ENCODE measurements around the gene PRKAG2. TPM values are rescaled to one million over a fixed set of nuclear protein-coding genes. Genes with fewer than 3 reads are reported as not detected.

Gene PRKAG2
- total RNA-seq, 1 donor from 2014 or later = 15.7 TPM

- Mint-ChIP-seq H3K4me3 (no peak overlapping the region), H3K4me1 (no peaks in the 10 kb centered on the region), H3K27me3 (ENCODE audit: low read depth) (no peaks in the 10 kb centered on the region), H3K9me3 (peaks cover 15% of the 10 kb centered on the region), H3K27ac (no peak overlapping the region), H3K36me3 (peaks cover 1% of the 10 kb centered on the region)
- TF ChIP-seq CTCF (IDR thresholded peaks at IDR 0.05; ENCODE audit: unreplicated experiment) = no peak
- no peak for DNase-seq (ENCODE audit: low spot score in 2 of 2, unreplicated experiment in 2 of 2)
Observed at GRCh38 chr7:151647874-151648273, 229.0 kb downstream of the PRKAG2 start.

GRCh38 chr7:151647006-151647405 is 229.9 kb downstream of the PRKAG2 start:
- DNase-seq (ENCODE audit: low spot score in 2 of 2, unreplicated experiment in 2 of 2) = no peak
- Mint-ChIP-seq H3K36me3 (peaks cover 1% of the 10 kb centered on the region), H3K27ac (no peak overlapping the region), H3K4me1 (no peaks in the 10 kb centered on the region), H3K9me3 (peaks cover 15% of the 10 kb centered on the region), H3K4me3 (no peak overlapping the region), H3K27me3 (ENCODE audit: low read depth) (no peaks in the 10 kb centered on the region)
- TF ChIP-seq CTCF (IDR thresholded peaks at IDR 0.05; ENCODE audit: unreplicated experiment) = no peak

- Mint-ChIP-seq H3K36me3 (peaks cover 1% of the 10 kb centered on the region), H3K4me3 (no peak overlapping the region), H3K9me3 (peaks cover 15% of the 10 kb centered on the region), H3K27me3 (ENCODE audit: low read depth) (no peaks in the 10 kb centered on the region), H3K4me1 (no peaks in the 10 kb centered on the region), H3K27ac (no peak overlapping the region)
- DNase-seq (ENCODE audit: low spot score in 2 of 2, unreplicated experiment in 2 of 2) = no peak
- TF ChIP-seq CTCF (IDR thresholded peaks at IDR 0.05; ENCODE audit: unreplicated experiment) = no peak
Observed at GRCh38 chr7:151645311-151645710, 231.6 kb downstream of the PRKAG2 start.

DNA sequence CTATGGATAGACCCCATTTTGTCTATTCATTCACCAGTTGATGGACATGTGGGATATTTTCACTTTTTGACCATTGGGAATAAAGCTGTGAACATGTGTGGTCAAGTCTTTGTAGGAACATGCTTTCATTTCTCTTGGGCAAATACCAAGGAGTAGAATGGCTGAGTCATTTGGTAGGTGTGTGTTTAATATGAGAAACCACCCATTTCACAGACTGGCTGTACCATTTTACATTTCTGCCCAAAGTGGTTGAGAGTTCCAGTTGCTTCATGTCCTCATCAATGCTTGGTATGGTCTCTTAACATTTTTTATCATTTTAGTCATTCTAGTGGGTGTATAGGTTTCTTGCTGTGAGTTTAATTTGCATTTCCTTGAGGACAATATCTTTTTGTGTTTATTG is 232.4 kb downstream of the PRKAG2 start:
- Mint-ChIP-seq H3K4me3 (no peak overlapping the region), H3K4me1 (no peaks in the 10 kb centered on the region), H3K27me3 (ENCODE audit: low read depth) (no peaks in the 10 kb centered on the region), H3K27ac (no peak overlapping the region), H3K36me3 (peaks cover 1% of the 10 kb centered on the region), H3K9me3 (peaks cover 15% of the 10 kb centered on the region)
- TF ChIP-seq CTCF (IDR thresholded peaks at IDR 0.05; ENCODE audit: unreplicated experiment) = no peak
- DNase-seq (ENCODE audit: low spot score in 2 of 2, unreplicated experiment in 2 of 2) = no peak

DNA sequence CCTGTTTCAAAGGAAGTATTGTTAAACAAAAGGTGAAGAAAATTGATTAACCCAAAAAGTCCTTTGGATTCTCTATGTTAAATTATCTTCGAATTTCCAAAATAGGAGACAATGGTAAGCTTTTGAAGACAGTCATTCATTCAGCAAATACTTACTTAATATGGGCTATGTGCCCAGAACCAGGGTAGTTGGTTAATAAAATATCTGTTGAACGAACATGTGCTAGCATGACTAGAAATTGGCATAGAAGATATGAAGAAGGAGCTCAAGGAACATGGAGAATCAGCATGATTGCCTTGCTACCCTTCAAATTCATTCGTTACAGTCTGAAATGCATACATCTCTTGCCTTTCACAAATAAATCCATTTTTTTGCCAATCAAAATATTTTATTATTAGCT is 234.2 kb downstream of the PRKAG2 start:
- TF ChIP-seq CTCF (IDR thresholded peaks at IDR 0.05; ENCODE audit: unreplicated experiment) = no peak
- Mint-ChIP-seq H3K4me1 (peaks cover 3% of the 10 kb centered on the region), H3K4me3 (no peak overlapping the region), H3K27me3 (ENCODE audit: low read depth) (no peaks in the 10 kb centered on the region), H3K27ac (no peak overlapping the region), H3K9me3 (peaks cover 15% of the 10 kb centered on the region), H3K36me3 (peaks cover 1% of the 10 kb centered on the region)
- DNase-seq (ENCODE audit: low spot score in 2 of 2, unreplicated experiment in 2 of 2) = no peak

DNA sequence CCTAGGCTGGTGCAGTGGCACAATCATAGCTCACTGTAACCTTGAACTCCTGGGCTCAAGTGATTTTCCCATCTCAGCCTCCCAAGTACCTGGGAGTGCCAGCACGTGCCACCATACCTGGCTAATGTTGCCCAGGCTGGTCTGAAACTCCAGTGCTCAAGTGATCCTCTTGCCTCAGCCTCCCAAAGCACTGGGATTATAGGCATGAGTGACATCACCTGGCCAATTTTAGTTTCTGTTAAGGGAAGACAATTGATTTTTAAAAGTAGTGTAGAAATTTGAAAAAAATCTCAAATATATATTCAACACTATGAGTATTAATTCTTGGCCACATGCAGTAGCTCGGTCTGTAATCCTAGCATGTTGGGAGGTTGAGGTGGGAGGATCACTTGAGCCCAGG is 235.3 kb downstream of the PRKAG2 start:
- no peak overlapping the region for H3K27ac Mint-ChIP-seq
- TF ChIP-seq CTCF (IDR thresholded peaks at IDR 0.05; ENCODE audit: unreplicated experiment) = no peak
- no peak for DNase-seq (ENCODE audit: low spot score in 2 of 2, unreplicated experiment in 2 of 2)
- H3K4me1 Mint-ChIP-seq = peaks cover 9% of the 10 kb centered on the region
- no peak overlapping the region for H3K4me3 Mint-ChIP-seq
- H3K27me3 Mint-ChIP-seq (ENCODE audit: low read depth) = no peaks in the 10 kb centered on the region
- peaks cover 15% of the 10 kb centered on the region for H3K9me3 Mint-ChIP-seq
- peaks cover 1% of the 10 kb centered on the region for H3K36me3 Mint-ChIP-seq
